Measurements from ENCODE around the gene ITPR1. TPM values are rescaled to one million over a fixed set of nuclear protein-coding genes. Genes with fewer than 3 reads are reported as not detected.

The ITPR1 gene
- total and polyA plus RNA-seq, 2 experiments from 2014 or later = 6.8 to 21.0 TPM

DNA sequence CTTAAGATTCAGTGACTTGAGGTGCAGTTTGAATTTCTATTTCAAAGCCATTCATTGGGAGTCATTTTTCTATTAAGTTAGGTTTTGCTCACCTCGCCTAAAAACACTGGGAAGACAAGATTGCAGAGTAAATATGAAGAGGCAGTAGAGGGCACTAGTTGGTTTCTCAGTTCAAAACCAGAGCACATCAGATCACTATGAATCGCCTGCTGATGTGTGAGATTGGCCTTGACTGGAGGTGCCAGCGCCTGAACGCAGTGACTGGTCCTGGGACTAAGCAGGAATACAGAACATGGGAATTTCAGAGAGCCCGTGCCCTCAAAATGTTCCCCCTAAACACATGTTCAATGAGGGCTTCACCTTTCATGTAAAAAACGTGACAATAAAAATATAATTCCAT is 229.0 kb downstream of the ITPR1 start:
- no peak overlapping the region for H2AFZ ChIP-seq
- H3K9me2 ChIP-seq (ENCODE audit: insufficient read depth) = no peaks in the 10 kb centered on the region
- H4K20me1 ChIP-seq (replicated peaks; ENCODE audit: insufficient read depth) = no peaks in the 10 kb centered on the region
- DNase-seq (ENCODE audit: low spot score) (peak; percentile 28), ATAC-seq (peak; percentile 43)
- H3K36me3 Mint-ChIP-seq (ENCODE audit: low read depth) = no peaks in the 10 kb centered on the region
- TF ChIP-seq, protein P1, sequence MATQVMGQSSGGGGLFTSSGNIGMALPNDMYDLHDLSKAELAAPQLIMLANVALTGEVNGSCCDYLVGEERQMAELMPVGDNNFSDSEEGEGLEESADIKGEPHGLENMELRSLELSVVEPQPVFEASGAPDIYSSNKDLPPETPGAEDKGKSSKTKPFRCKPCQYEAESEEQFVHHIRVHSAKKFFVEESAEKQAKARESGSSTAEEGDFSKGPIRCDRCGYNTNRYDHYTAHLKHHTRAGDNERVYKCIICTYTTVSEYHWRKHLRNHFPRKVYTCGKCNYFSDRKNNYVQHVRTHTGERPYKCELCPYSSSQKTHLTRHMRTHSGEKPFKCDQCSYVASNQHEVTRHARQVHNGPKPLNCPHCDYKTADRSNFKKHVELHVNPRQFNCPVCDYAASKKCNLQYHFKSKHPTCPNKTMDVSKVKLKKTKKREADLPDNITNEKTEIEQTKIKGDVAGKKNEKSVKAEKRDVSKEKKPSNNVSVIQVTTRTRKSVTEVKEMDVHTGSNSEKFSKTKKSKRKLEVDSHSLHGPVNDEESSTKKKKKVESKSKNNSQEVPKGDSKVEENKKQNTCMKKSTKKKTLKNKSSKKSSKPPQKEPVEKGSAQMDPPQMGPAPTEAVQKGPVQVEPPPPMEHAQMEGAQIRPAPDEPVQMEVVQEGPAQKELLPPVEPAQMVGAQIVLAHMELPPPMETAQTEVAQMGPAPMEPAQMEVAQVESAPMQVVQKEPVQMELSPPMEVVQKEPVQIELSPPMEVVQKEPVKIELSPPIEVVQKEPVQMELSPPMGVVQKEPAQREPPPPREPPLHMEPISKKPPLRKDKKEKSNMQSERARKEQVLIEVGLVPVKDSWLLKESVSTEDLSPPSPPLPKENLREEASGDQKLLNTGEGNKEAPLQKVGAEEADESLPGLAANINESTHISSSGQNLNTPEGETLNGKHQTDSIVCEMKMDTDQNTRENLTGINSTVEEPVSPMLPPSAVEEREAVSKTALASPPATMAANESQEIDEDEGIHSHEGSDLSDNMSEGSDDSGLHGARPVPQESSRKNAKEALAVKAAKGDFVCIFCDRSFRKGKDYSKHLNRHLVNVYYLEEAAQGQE (IDR thresholded peaks at IDR 0.05; ENCODE audit: unreplicated experiment) = no peak
- TF ChIP-seq, protein P2, sequence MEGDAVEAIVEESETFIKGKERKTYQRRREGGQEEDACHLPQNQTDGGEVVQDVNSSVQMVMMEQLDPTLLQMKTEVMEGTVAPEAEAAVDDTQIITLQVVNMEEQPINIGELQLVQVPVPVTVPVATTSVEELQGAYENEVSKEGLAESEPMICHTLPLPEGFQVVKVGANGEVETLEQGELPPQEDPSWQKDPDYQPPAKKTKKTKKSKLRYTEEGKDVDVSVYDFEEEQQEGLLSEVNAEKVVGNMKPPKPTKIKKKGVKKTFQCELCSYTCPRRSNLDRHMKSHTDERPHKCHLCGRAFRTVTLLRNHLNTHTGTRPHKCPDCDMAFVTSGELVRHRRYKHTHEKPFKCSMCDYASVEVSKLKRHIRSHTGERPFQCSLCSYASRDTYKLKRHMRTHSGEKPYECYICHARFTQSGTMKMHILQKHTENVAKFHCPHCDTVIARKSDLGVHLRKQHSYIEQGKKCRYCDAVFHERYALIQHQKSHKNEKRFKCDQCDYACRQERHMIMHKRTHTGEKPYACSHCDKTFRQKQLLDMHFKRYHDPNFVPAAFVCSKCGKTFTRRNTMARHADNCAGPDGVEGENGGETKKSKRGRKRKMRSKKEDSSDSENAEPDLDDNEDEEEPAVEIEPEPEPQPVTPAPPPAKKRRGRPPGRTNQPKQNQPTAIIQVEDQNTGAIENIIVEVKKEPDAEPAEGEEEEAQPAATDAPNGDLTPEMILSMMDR (conservative IDR thresholded peaks at IDR 0.05; ENCODE audit: low read depth in 2 of 2) = peak; percentile 14 to 60; a peak in 2 of 4 replicates
- H3K36me3 ChIP-seq (ENCODE audit: insufficient read depth) = no peaks in the 10 kb centered on the region
- peaks cover 38% of the 10 kb centered on the region for H3K4me1 Mint-ChIP-seq
- no peaks in the 10 kb centered on the region for H3K9me3 Mint-ChIP-seq
- no peaks in the 10 kb centered on the region for H3K27me3 ChIP-seq (ENCODE audit: insufficient read depth)
- no peak overlapping the region for H3K4me3 ChIP-seq
- no peak overlapping the region for H3K4me2 ChIP-seq
- no peaks in the 10 kb centered on the region for H3F3A ChIP-seq (replicated peaks; ENCODE audit: low read depth)
- H3K79me2 ChIP-seq (replicated peaks; ENCODE audit: insufficient read depth) = no peaks in the 10 kb centered on the region
- no peaks in the 10 kb centered on the region for H3K27me3 Mint-ChIP-seq (ENCODE audit: insufficient read depth, low read depth, poor library complexity)
- peaks cover 29% of the 10 kb centered on the region for H3K4me1 ChIP-seq (ENCODE audit: insufficient read depth)
- H3K27ac ChIP-seq (ENCODE audit: low read depth) = no peak overlapping the region
- H3K27ac Mint-ChIP-seq = no peak overlapping the region
- no peak overlapping the region for H3K4me3 Mint-ChIP-seq

DNA sequence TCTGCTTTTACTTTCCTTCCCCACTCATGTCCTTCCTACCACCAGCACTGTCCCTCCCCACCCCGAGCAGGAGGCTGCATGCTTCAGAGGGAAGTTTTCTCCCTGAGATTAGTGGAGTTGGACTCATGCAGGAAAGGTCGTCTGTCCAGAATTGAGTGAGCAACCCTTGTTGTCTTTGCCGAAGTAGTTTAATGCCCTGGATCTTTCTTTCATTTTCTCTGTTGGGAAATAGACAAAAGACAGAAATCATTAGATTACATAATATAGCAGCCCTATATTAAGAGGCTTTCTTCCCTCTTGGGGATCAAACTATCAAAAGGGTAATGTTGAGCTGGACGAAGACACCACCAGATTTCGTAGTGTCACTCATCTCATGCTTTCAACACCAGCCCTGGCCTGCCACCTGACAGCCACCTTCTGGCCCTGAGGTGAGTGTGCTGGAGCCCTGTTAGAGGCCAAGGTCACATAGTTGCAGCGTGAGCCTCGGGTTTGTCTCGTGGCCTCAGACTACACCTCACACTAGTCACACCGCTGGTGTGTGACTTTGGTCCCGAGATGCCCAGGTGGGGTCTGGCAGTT is 231.0 kb downstream of the ITPR1 start:
- H3K79me2 ChIP-seq (replicated peaks; ENCODE audit: insufficient read depth) = no peaks in the 10 kb centered on the region
- H3K4me2 ChIP-seq = no peak overlapping the region
- H3F3A ChIP-seq (replicated peaks; ENCODE audit: low read depth) = no peaks in the 10 kb centered on the region
- Mint-ChIP-seq H3K4me3 (no peak overlapping the region), H3K36me3 (ENCODE audit: low read depth) (no peaks in the 10 kb centered on the region), H3K27me3 (ENCODE audit: insufficient read depth, low read depth, poor library complexity) (peaks cover 2% of the 10 kb centered on the region), H3K27ac (no peak overlapping the region), H3K4me1 (peaks cover 29% of the 10 kb centered on the region), H3K9me3 (no peaks in the 10 kb centered on the region)
- no peaks in the 10 kb centered on the region for H3K36me3 ChIP-seq (ENCODE audit: insufficient read depth)
- peaks cover 20% of the 10 kb centered on the region for H3K4me1 ChIP-seq (ENCODE audit: insufficient read depth)
- no peaks in the 10 kb centered on the region for H4K20me1 ChIP-seq (replicated peaks; ENCODE audit: insufficient read depth)
- H2AFZ ChIP-seq = no peak overlapping the region
- no peaks in the 10 kb centered on the region for H3K9me2 ChIP-seq (ENCODE audit: insufficient read depth)
- DNase-seq (ENCODE audit: low spot score) (no peak), ATAC-seq (no peak)
- H3K27ac ChIP-seq (ENCODE audit: low read depth) = no peak overlapping the region
- H3K27me3 ChIP-seq (ENCODE audit: insufficient read depth) = no peaks in the 10 kb centered on the region
- no peak overlapping the region for H3K4me3 ChIP-seq
- TF ChIP-seq, protein P2 (conservative IDR thresholded peaks at IDR 0.05; ENCODE audit: low read depth in 2 of 2) = no peak
- TF ChIP-seq ZNF114 (CRISPR knock-in tag; IDR thresholded peaks at IDR 0.05) (no peak), EZH2phosphoT487 (IDR thresholded peaks at IDR 0.05; ENCODE audit: unreplicated experiment) (no peak)
- TF ChIP-seq, protein P1 (IDR thresholded peaks at IDR 0.05; ENCODE audit: unreplicated experiment) = no peak

Measured in GM23338 (cell line).